Activated CD4-positive, alpha-beta T cell treated with anti-CD3 and anti-CD28 coated beads, Interleukin-2, amount 10 ng/mL, durations not matched to agents 7 days and 5 days (primary cell): ENCODE results near the gene MACF1. TPM values are rescaled to one million over a fixed set of nuclear protein-coding genes. Genes with fewer than 3 reads are reported as not detected.
"Not testable (repeated sequence)": the region's sequence is repeated elsewhere in the genome, so short reads cannot be mapped to it uniquely, and the experiment has no call there.

Experiments
- CTCF ChIA-PET: fragments of 350-600 bp; sonication (Branson Sonifier 250); formaldehyde crosslinking; loops from one replicate; lab custom pipeline; 2021; ENCODE audit warnings: antibody characterized with exemption; lab: Charles Lee
- POLR2A ChIA-PET: fragments of 350-600 bp; sonication (Branson Sonifier 250); formaldehyde crosslinking; loops from one replicate; lab custom pipeline; 2021; ENCODE audit warnings: antibody characterized with exemption; lab: Charles Lee
- DNase-seq: peaks from one replicate; pipeline ENCODE4 v3.0.0-alpha.2; 2020
- H3K27ac Mint-ChIP-seq: one replicate; pipeline ENCODE4 v1.8.0; 2021; ENCODE audit warnings: mild to moderate bottlenecking, moderate library complexity, mixed read lengths
- H3K27me3 Mint-ChIP-seq: one replicate; pipeline ENCODE4 v1.8.0; 2021; ENCODE audit warnings: mixed read lengths
- H3K36me3 Mint-ChIP-seq: one replicate; pipeline ENCODE4 v1.8.0; 2021; ENCODE audit warnings: low read depth, mixed read lengths
- H3K4me1 Mint-ChIP-seq: one replicate; pipeline ENCODE4 v1.8.0; 2021; ENCODE audit warnings: mixed read lengths
- H3K4me3 Mint-ChIP-seq: one replicate; pipeline ENCODE4 v1.8.0; 2021; ENCODE audit warnings: mild to moderate bottlenecking, moderate library complexity, mixed read lengths
- H3K9me3 Mint-ChIP-seq: one replicate; pipeline ENCODE4 v1.8.0; 2021; ENCODE audit warnings: mixed read lengths
- total RNA-seq, 2 experiments: library from RNA; stranded (reverse); gene quantifications; one replicate each; pipeline ENCODE4 v1.2.3, GENCODE V29; 2021

The MACF1 gene
- total RNA-seq, 2 experiments from 2014 or later: 375 to 395 TPM

GRCh38 chr1:39492118-39493042 lies 287.9 kb downstream of the MACF1 start:
- H3K4me1 Mint-ChIP-seq, H3K36me3 Mint-ChIP-seq, H3K9me3 Mint-ChIP-seq, DNase-seq, POLR2A ChIA-PET: not testable (repeated sequence)
- Mint-ChIP-seq H3K4me3 (peak overlapping the region; percentile 58), H3K27ac (peak overlapping the region; percentile 46), H3K27me3 (peaks cover 28% of the 10 kb centered on the region)
- CTCF ChIA-PET: interaction anchor here (1.0 to 1.5 kb wide), 4 partner anchors 40 to 394 kb away, joined by 3 to 4 read pairs (median 3); no protein-coding TSS in a partner anchor

DNA sequence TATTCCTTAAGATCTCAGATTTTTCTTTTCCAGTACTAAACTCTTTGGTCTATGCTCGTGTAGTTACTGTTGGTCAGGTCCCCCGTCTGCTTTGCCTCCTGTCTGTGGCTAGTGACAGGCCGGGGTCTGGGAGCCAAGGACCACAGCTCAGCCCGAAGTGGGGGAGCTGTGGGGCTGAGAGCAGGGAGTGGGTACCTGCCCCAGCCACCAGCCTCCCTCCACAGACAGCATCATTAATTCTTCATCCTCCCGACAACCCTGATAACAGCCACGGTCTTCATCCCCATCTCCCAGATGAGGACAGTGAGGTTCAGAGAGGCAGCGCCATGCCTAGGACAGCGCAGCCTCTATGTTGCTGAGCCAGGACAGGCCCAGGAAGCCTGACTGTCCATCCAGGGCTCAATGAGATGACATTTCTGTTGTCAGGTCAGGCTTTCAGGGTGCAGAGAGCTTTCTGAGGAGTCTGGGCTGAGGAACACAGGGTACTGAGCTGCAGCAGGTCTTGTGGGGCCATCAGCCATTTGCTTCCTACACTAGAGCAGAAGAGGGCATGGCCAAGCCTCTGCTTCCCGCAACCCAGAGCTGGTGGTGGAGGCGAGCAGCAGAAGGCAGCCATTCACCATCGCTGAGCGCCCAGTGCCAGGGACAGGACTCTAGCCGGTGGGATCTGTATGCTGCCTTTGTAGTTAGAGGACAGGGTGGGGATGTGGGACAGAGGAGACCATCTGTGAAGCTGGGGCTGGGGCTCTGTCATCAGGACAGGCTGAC lies 288.7 kb downstream of the MACF1 start:
- H3K9me3 Mint-ChIP-seq, H3K4me1 Mint-ChIP-seq, DNase-seq, H3K27ac Mint-ChIP-seq, H3K36me3 Mint-ChIP-seq, POLR2A ChIA-PET: not testable (repeated sequence)
- Mint-ChIP-seq H3K4me3 (peak overlapping the region; percentile 58), H3K27me3 (peaks cover 28% of the 10 kb centered on the region)
- CTCF ChIA-PET: interaction anchor here (1.0 to 1.1 kb wide), 2 partner anchors 41 to 137 kb away, joined by 3 to 4 read pairs; no protein-coding TSS in a partner anchor

DNA sequence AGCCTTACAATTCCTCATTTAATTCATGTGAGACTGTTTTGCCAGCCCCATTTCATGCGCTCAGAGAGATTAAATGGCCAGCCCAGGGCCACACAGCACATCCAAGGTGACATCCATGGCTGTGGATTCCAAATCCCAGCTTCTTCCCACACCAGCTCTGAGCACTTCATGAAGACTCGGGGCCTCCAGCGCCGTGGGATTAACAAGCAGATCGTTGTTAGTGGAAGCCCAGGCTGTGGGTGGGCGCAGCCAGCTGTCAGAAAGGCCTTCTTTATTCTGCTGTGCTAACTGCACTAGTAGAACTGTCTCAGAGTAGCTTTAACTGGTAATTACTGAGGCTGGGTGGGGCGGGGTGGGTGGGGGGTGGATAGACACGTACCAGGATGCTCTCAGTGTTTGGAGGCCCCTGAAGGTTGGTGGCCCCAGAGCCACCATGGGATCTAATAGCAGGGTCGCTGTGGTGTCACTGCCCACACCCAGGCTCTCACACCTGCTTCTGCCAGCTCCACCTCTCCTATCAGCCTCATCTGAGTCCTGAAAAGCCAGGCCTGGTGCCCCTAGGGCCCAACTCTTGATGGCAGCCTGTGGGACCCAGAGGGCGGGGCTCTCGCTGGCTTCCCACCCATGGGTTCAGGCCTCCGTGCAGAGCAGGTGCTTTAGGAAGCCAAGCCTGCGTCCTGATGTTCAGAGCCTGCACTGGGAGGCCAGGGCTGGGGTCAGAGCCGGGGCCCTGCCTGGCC lies 290.3 kb downstream of the MACF1 start:
- H3K36me3 Mint-ChIP-seq: no peaks in the 10 kb centered on the region
- peaks cover 4% of the 10 kb centered on the region for H3K4me1 Mint-ChIP-seq
- no peak for DNase-seq
- no peak overlapping the region for H3K27ac Mint-ChIP-seq
- H3K9me3 Mint-ChIP-seq: no peaks in the 10 kb centered on the region
- ChIA-PET POLR2A (no interaction called here), CTCF (no interaction called here)
- H3K27me3 Mint-ChIP-seq: peaks cover 28% of the 10 kb centered on the region
- no peak overlapping the region for H3K4me3 Mint-ChIP-seq

- H3K36me3 Mint-ChIP-seq, DNase-seq, H3K4me3 Mint-ChIP-seq, H3K9me3 Mint-ChIP-seq, CTCF ChIA-PET, POLR2A ChIA-PET, H3K27ac Mint-ChIP-seq, H3K4me1 Mint-ChIP-seq: not testable (repeated sequence)
- peaks cover 23% of the 10 kb centered on the region for H3K27me3 Mint-ChIP-seq
Observed at GRCh38 chr1:39496520-39496919, 292.0 kb downstream of the MACF1 start.

DNA sequence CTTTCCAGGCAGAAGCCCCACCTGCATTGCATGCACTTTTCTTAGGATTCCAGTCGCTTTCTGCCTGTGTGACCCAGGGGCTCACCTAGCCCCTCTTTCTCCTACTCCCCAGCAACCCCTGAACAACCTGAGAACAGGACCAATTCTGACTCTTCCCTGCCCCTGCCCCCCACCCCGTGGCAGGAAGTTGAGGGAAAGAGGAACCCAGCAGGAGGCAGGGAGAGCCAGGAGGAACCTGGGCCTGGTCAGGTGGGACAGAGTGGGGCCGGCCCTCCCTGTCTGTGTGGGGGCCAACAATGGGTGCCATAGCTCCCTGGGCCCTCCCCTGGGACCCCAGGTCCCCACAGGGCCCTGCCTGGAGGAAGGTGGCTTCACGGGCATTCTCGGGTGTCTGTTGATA lies 293.1 kb downstream of the MACF1 start:
- H3K27me3 Mint-ChIP-seq: peaks cover 21% of the 10 kb centered on the region
- POLR2A ChIA-PET: no interaction called here
- DNase-seq: no peak
- CTCF ChIA-PET: interaction anchor here (0.6 kb wide), 1 partner anchor 648 kb away, joined by 3 read pairs; no protein-coding TSS in a partner anchor
- H3K4me1 Mint-ChIP-seq: no peaks in the 10 kb centered on the region
- no peaks in the 10 kb centered on the region for H3K9me3 Mint-ChIP-seq
- H3K4me3 Mint-ChIP-seq: no peak overlapping the region
- H3K27ac Mint-ChIP-seq: no peak overlapping the region
- no peaks in the 10 kb centered on the region for H3K36me3 Mint-ChIP-seq

GRCh38 chr1:39498096-39498710 lies 293.7 kb downstream of the MACF1 start:
- POLR2A ChIA-PET, H3K9me3 Mint-ChIP-seq, H3K27ac Mint-ChIP-seq, H3K4me3 Mint-ChIP-seq, H3K36me3 Mint-ChIP-seq, H3K4me1 Mint-ChIP-seq, DNase-seq, CTCF ChIA-PET: not testable (repeated sequence)
- H3K27me3 Mint-ChIP-seq: peaks cover 15% of the 10 kb centered on the region

GRCh38 chr1:39498821-39499220 lies 294.3 kb downstream of the MACF1 start:
- POLR2A ChIA-PET: not testable (repeated sequence)

GRCh38 chr1:39499668-39500067 lies 295.2 kb downstream of the MACF1 start:
- Mint-ChIP-seq H3K27me3 (peaks cover 3% of the 10 kb centered on the region), H3K27ac (no peak overlapping the region), H3K36me3 (no peaks in the 10 kb centered on the region), H3K4me1 (no peaks in the 10 kb centered on the region), H3K9me3 (no peaks in the 10 kb centered on the region), H3K4me3 (no peak overlapping the region)
- no peak for DNase-seq
- ChIA-PET CTCF (no interaction called here), POLR2A (no interaction called here)

More at GRCh38 chr1:39498821-39499220, 294.3 kb downstream of the MACF1 start:
- H3K27ac Mint-ChIP-seq, H3K36me3 Mint-ChIP-seq, CTCF ChIA-PET, H3K4me1 Mint-ChIP-seq, DNase-seq, H3K4me3 Mint-ChIP-seq, H3K9me3 Mint-ChIP-seq: not testable (repeated sequence)
- H3K27me3 Mint-ChIP-seq: peaks cover 10% of the 10 kb centered on the region

DNA sequence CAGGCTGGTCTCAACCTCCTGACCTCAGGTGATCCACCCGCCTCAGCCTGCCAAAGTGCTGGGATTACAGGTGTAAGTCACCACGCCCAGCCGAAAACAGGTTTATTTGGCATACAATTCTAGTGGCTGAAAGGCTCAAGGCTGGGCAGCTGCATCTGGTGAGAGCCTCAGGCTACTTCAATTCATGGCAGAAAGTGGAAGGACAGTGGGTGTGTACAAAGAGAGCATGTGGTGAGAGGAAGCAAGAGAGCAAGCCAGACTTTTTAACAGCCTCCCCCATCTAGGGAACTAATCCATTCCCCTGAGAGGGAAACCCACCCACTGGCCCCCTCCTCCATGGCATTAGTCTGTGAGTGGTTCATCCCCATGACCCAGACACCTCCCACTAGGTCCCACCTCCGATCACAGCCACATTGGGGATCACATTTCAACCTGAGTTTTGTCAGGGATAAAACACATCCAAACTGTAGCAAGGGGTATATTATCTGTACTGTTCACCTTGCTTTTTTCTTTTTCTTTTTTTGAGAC lies 296.4 kb downstream of the MACF1 start:
- H3K9me3 Mint-ChIP-seq: no peaks in the 10 kb centered on the region
- H3K27me3 Mint-ChIP-seq: peaks cover 3% of the 10 kb centered on the region
- POLR2A ChIA-PET: no interaction called here
- H3K36me3 Mint-ChIP-seq: no peaks in the 10 kb centered on the region
- no peak overlapping the region for H3K4me3 Mint-ChIP-seq
- DNase-seq: no peak
- H3K27ac Mint-ChIP-seq: no peak overlapping the region
- CTCF ChIA-PET: interaction anchor here (0.6 to 0.7 kb wide), 2 partner anchors 25 to 68 kb away, joined by 3 to 5 read pairs; no protein-coding TSS in a partner anchor
- H3K4me1 Mint-ChIP-seq: no peaks in the 10 kb centered on the region

GRCh38 chr1:39501666-39502065 lies 297.2 kb downstream of the MACF1 start:
- Mint-ChIP-seq H3K4me3 (no peak overlapping the region), H3K4me1 (no peaks in the 10 kb centered on the region), H3K27ac (no peak overlapping the region), H3K36me3 (no peaks in the 10 kb centered on the region), H3K9me3 (no peaks in the 10 kb centered on the region), H3K27me3 (peaks cover 3% of the 10 kb centered on the region)
- no peak for DNase-seq
- POLR2A ChIA-PET: no interaction called here
- CTCF ChIA-PET: no interaction called here

- H3K4me1 Mint-ChIP-seq, H3K4me3 Mint-ChIP-seq, H3K27ac Mint-ChIP-seq, POLR2A ChIA-PET, H3K36me3 Mint-ChIP-seq, DNase-seq, H3K9me3 Mint-ChIP-seq, CTCF ChIA-PET: not testable (repeated sequence)
- peaks cover 12% of the 10 kb centered on the region for H3K27me3 Mint-ChIP-seq
Observed at GRCh38 chr1:39504436-39504835, 299.9 kb downstream of the MACF1 start.

- H3K36me3 Mint-ChIP-seq: no peaks in the 10 kb centered on the region
- ChIA-PET POLR2A (no interaction called here), CTCF (no interaction called here)
- no peak overlapping the region for H3K4me3 Mint-ChIP-seq
- no peaks in the 10 kb centered on the region for H3K9me3 Mint-ChIP-seq
- H3K4me1 Mint-ChIP-seq: peaks cover 15% of the 10 kb centered on the region
- H3K27ac Mint-ChIP-seq: no peak overlapping the region
- DNase-seq: no peak
- H3K27me3 Mint-ChIP-seq: peaks cover 13% of the 10 kb centered on the region
Observed at GRCh38 chr1:39505289-39505688, 300.8 kb downstream of the MACF1 start.
